Hair follicle dermal papilla cell (primary cell): ENCODE results near the gene ZNF845. TPM values are rescaled to one million over a fixed set of nuclear protein-coding genes. Genes with fewer than 3 reads are reported as not detected.

ENCODE experiments used
- total RNA-seq: library from RNA; depleted of rRNA; stranded (reverse); fragments of >200 nt; gene quantifications from 2 replicates; pipeline ENCODE4 v1.2.3, GENCODE V29; 2012

Gene ZNF845
- 8.7 and 10.2 TPM in 2 replicates for total RNA-seq

GRCh38 chr19:53333463-53334449 is at the start of gene ZNF845:
ZNF845 (plus strand) TSS chr19:53333749; CDS start chr19:53341308, 7,559 bp downstream.

GRCh38 chr19:53365134-53365898 is 31.8 kb downstream of the ZNF845 start, which contains the start of gene ZNF525:
ZNF525 (plus strand) TSS chr19:53365705; CDS start chr19:53372282, 6,577 bp downstream.

GRCh38 chr19:53394974-53395839 is 61.7 kb downstream of the ZNF845 start, which contains the start of gene ZNF765:
ZNF765 (plus strand) TSS chr19:53395149; CDS start chr19:53398016, 2,867 bp downstream.

Other genes with a start within 250 kb of the ZNF845 start
- 43.2 and 50.8 TPM in 2 replicates for gene ZNF160, start 230.3 kb upstream of the ZNF845 start, total RNA-seq
- gene ZNF415, start 200.8 kb upstream of the ZNF845 start, total RNA-seq, result 8.4 and 11.2 TPM in 2 replicates
- gene ZNF347, start 174.7 kb upstream of the ZNF845 start, total RNA-seq, result 8.3 and 8.5 TPM in 2 replicates
- 5.2 and 7.5 TPM in 2 replicates for gene ZNF665, start 140.4 kb upstream of the ZNF845 start, total RNA-seq
- 28.8 and 29.4 TPM in 2 replicates for gene ZNF677, start 78.9 kb upstream of the ZNF845 start, total RNA-seq
- gene VN1R2, start 75.5 kb upstream of the ZNF845 start, total RNA-seq, result 0.16 TPM in 1 of 2 replicates, not detected in the other
- gene VN1R4, start 66.0 kb upstream of the ZNF845 start, total RNA-seq, result not detected in 2 replicates
- gene ZNF525, start 32.0 kb downstream of the ZNF845 start, total RNA-seq, result 6.2 and 10.2 TPM in 2 replicates
- 16.1 and 16.5 TPM in 2 replicates for gene ZNF765, start 61.4 kb downstream of the ZNF845 start, total RNA-seq
- gene ZNF761, start 98.2 kb downstream of the ZNF845 start, total RNA-seq, result 12.5 and 17.5 TPM in 2 replicates
- 4.0 and 4.1 TPM in 2 replicates for gene ZNF813, start 134.0 kb downstream of the ZNF845 start, total RNA-seq
- gene ZNF331, start 204.4 kb downstream of the ZNF845 start, total RNA-seq, result 16.1 and 16.6 TPM in 2 replicates